Natural killer cell (primary cell): ENCODE measurements around the gene DOCK11. TPM values are rescaled to one million over a fixed set of nuclear protein-coding genes. Genes with fewer than 3 reads are reported as not detected.

ENCODE experiments used
- ATAC-seq, 3 donors: fragments of 150-1000 bp in 2 of 3; fragments of 200-7000 bp in 1 of 3; cut with Tn5 transposase; 1 replicate in 1 of 3; 2 replicates in 2 of 3; pipeline ENCODE4 v1.10.0; 2021; ENCODE audit warnings: mild to moderate bottlenecking in 2 of 3, moderate library complexity in 2 of 3
- DNase-seq, 2 donors: peaks; one replicate each; pipeline versions ENCODE4 v3.0.0 to v3.0.0-alpha.2; 2013 to 2021; ENCODE audit warnings: mixed read lengths in 1 of 2
- H3K27ac ChIP-seq: one replicate; pipeline ENCODE4 v1.5.1; 2013; ENCODE audit warnings: mild to moderate bottlenecking, low read length
- H3K27me3 ChIP-seq: one replicate; pipeline ENCODE4 v1.6.1; 2013; ENCODE audit warnings: low read length; ENCODE audit not compliant: control insufficient read depth, insufficient read depth
- H3K36me3 ChIP-seq: one replicate; pipeline ENCODE4 v1.6.1; 2013; ENCODE audit warnings: low read length; ENCODE audit not compliant: control insufficient read depth, insufficient read depth
- H3K4me1 ChIP-seq: one replicate; pipeline ENCODE4 v1.6.1; 2013; ENCODE audit warnings: low read length; ENCODE audit not compliant: control insufficient read depth, insufficient read depth
- H3K4me3 ChIP-seq: one replicate; pipeline ENCODE4 v1.5.1; 2013; ENCODE audit warnings: low read length
- H3K9me3 ChIP-seq: one replicate; pipeline ENCODE4 v1.6.1; 2013; ENCODE audit warnings: low read length; ENCODE audit not compliant: control insufficient read depth, insufficient read depth
- H3K27ac Mint-ChIP-seq, 2 donors: one replicate each; pipeline ENCODE4 v1.8.0; 2022; ENCODE audit warnings: mild to moderate bottlenecking in 2 of 2, mixed read lengths in 2 of 2, moderate library complexity in 1 of 2
- H3K27me3 Mint-ChIP-seq, 2 donors: one replicate each; pipeline ENCODE4 v1.8.0; 2022; ENCODE audit warnings: low read depth in 2 of 2, mixed read lengths in 2 of 2
- H3K36me3 Mint-ChIP-seq: one replicate; pipeline ENCODE4 v1.8.0; 2022; ENCODE audit warnings: mixed read lengths
- H3K4me1 Mint-ChIP-seq, 2 donors: one replicate each; pipeline ENCODE4 v1.8.0; 2022; ENCODE audit warnings: mixed read lengths in 2 of 2
- H3K4me3 Mint-ChIP-seq: one replicate; pipeline ENCODE4 v1.8.0; 2022; ENCODE audit warnings: mild to moderate bottlenecking, moderate library complexity, mixed read lengths
- H3K9me3 Mint-ChIP-seq, 2 donors: one replicate each; pipeline ENCODE4 v1.8.0; 2022; ENCODE audit warnings: mixed read lengths in 2 of 2
- CTCF ChIP-seq: fragments of 200-600 bp; IDR thresholded peaks from one replicate; pipeline ENCODE4 v1.8.0; 2022; ENCODE audit warnings: antibody characterized with exemption
- WGBS: methylation state at CpG from one replicate; pipeline ENCODE4 v1.1.7; 2013; ENCODE audit warnings: missing lambda C conversion rate; ENCODE audit not compliant: insufficient coverage; 5-methylcytosine and 5-hydroxymethylcytosine counted together
- intact Hi-C: fragments of 100-400 bp; cut with micrococcal nuclease; formaldehyde crosslinking; loops from one replicate; pipeline ENCODE4 v1.14.2; 2022
- total RNA-seq, 4 donors: library from RNA; stranded (reverse); fragments of 120-200 nt in 1 of 4; gene quantifications; one replicate each; pipeline versions ENCODE4 v1.2.3 to v1.2.4, GENCODE V29; 2013 to 2022

The DOCK11 gene
- total RNA-seq, 3 donors from 2014 or later (not counting 1 experiment from before 2014, with no cell fraction given) = 108 to 130 (median 117) TPM

GRCh38 chrX:118524344-118524743, 28.7 kb downstream of the DOCK11 start:
- Histone ChIP-seq H3K27me3 (no peaks in the 10 kb centered on the region), H3K36me3 (no peaks in the 10 kb centered on the region), H3K9me3 (no peaks in the 10 kb centered on the region), H3K4me1 (peaks cover 43% of the 10 kb centered on the region), H3K4me3 (no peak overlapping the region), H3K27ac (peak overlapping the region; percentile 70)
- Mint-ChIP-seq H3K4me1 (peaks cover 59 to 67% of the 10 kb centered on the region in 2 donors), H3K4me3 (peak overlapping the region; percentile 76), H3K27ac (peak overlapping the region; percentile 86 to 92), H3K36me3 (no peaks in the 10 kb centered on the region), H3K9me3 (no peaks in the 10 kb centered on the region), H3K27me3 (no peaks in the 10 kb centered on the region)
- intact Hi-C loops = no loop called here
- TF ChIP-seq CTCF = no peak
- WGBS = no CpG with 5 or more reads among the region's 3 CpGs
- ATAC-seq = no peak
- DNase-seq = no peak

- peak overlapping the region; percentile 86 to 92 for H3K27ac Mint-ChIP-seq
- Histone ChIP-seq H3K27me3 (no peaks in the 10 kb centered on the region), H3K36me3 (no peaks in the 10 kb centered on the region), H3K27ac (no peak overlapping the region), H3K9me3 (no peaks in the 10 kb centered on the region), H3K4me3 (no peak overlapping the region), H3K4me1 (peaks cover 46% of the 10 kb centered on the region)
- no peak for TF ChIP-seq CTCF
- intact Hi-C loops = no loop called here
- ATAC-seq (no peak), DNase-seq (no peak)
- no peak overlapping the region for H3K4me3 Mint-ChIP-seq
- no peaks in the 10 kb centered on the region for H3K36me3 Mint-ChIP-seq
- no peaks in the 10 kb centered on the region for H3K9me3 Mint-ChIP-seq
- H3K27me3 Mint-ChIP-seq = no peaks in the 10 kb centered on the region
- peaks cover 53 to 69% of the 10 kb centered on the region in 2 donors for H3K4me1 Mint-ChIP-seq
- WGBS = 92% methylated on average over 3 of the region's 4 CpGs
Observed at GRCh38 chrX:118525174-118525730, 29.6 kb downstream of the DOCK11 start.

GRCh38 chrX:118526149-118526548, 30.5 kb downstream of the DOCK11 start:
- Mint-ChIP-seq H3K4me1 (peaks cover 53 to 69% of the 10 kb centered on the region in 2 donors), H3K9me3 (no peaks in the 10 kb centered on the region), H3K4me3 (no peak overlapping the region), H3K36me3 (no peaks in the 10 kb centered on the region), H3K27me3 (no peaks in the 10 kb centered on the region), H3K27ac (peak overlapping the region; percentile 86 to 92)
- Histone ChIP-seq H3K27me3 (no peaks in the 10 kb centered on the region), H3K4me1 (peaks cover 52% of the 10 kb centered on the region), H3K27ac (peak overlapping the region; percentile 55), H3K36me3 (no peaks in the 10 kb centered on the region), H3K9me3 (no peaks in the 10 kb centered on the region), H3K4me3 (no peak overlapping the region)
- intact Hi-C loops = no loop called here
- no peak for TF ChIP-seq CTCF
- DNase-seq (no peak), ATAC-seq (no peak)
- 48% methylated on average over 4 of the region's 4 CpGs for WGBS
